Neutrophil (primary cell): Measurements from ENCODE around the gene SHB.
A peak's percentile ranks its signal among the peaks of the same experiment; 100 is the strongest.

Source experiments
- H3K27ac ChIP-seq: fragments of 200-600 bp; sonication (generic); 2 replicates; pipeline ENCODE4 v1.5.1; 2016; ENCODE audit warnings: mild to moderate bottlenecking, moderate library complexity
- H3K27me3 ChIP-seq: fragments of 200-600 bp; sonication (generic); 2 replicates; pipeline ENCODE4 v1.6.0; 2016; ENCODE audit warnings: mild to moderate bottlenecking
- H3K36me3 ChIP-seq: fragments of 200-600 bp; sonication (generic); 2 replicates; pipeline ENCODE4 v1.5.1; 2017
- H3K4me1 ChIP-seq, 2 experiments: fragments of 200-600 bp in 1 of 2; sonication (generic) in 1 of 2; 1 replicate in 1 of 2; 2 replicates in 1 of 2; pipeline versions ENCODE4 v1.5.1 to v1.6.1; 2013 to 2016; ENCODE audit warnings: low read depth in 1 of 2, low read length in 1 of 2, mild to moderate bottlenecking in 1 of 2, moderate library complexity in 1 of 2; ENCODE audit not compliant: control insufficient read depth in 1 of 2, insufficient read depth in 1 of 2
- H3K4me3 ChIP-seq, 2 experiments: fragments of 200-600 bp in 1 of 2; sonication (generic) in 1 of 2; 1 replicate in 1 of 2; 2 replicates in 1 of 2; pipeline ENCODE4 v1.5.1; 2013 to 2016; ENCODE audit warnings: low read depth in 1 of 2, low read length in 1 of 2, mild to moderate bottlenecking in 1 of 2, moderate library complexity in 1 of 2
- H3K9me3 ChIP-seq: fragments of 200-600 bp; sonication (generic); 2 replicates; pipeline ENCODE4 v1.5.1; 2016
- CTCF ChIP-seq: fragments of 200-600 bp; sonication (generic); IDR thresholded peaks from 2 replicates; pipeline ENCODE4 v1.5.1; 2016; ENCODE audit warnings: antibody characterized with exemption

Gene SHB

DNA sequence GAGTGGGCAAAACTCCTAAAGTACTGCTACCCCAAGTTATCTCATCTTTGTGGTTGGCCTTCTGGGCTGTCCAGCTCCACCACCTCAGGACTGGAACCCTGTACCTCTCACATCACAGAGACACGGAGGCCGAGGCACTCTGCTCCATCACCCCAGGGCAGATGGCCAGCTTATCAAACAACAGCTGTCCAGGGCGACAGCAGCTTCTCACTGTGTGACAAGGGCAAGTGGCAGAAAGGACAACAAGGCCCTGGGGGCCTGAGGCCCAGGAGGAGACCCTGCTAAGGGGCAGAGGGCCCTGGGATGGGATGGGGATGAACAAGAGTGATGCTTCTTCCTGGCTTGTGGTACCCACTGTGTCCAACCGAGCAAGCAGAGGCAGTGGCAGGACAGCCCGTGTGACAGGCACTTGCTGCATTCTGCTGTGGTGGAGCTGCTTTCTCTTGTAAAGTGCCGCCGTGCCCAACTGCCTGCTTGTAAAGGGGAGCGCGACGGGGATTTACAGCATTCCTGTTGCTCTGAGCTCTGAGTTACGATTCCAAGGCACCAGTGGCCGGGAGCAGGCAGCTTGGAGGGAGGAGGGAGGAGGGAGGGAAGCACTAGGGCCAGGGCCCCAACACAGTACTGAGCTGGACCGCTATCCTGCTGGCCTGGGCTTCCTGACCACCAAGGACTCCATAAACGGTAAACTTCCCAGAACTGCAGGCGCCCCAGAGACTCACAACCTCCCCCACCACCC lies 71.2 kb downstream of the SHB start:
- H3K27ac ChIP-seq = no peak overlapping the region
- no peak for TF ChIP-seq CTCF
- no peaks in the 10 kb centered on the region for H3K9me3 ChIP-seq
- no peaks in the 10 kb centered on the region for H3K27me3 ChIP-seq
- no peaks in the 10 kb centered on the region for H3K36me3 ChIP-seq
- H3K4me1 ChIP-seq = peaks cover 20 to 25% of the 10 kb centered on the region in 2 experiments
- H3K4me3 ChIP-seq = no peak overlapping the region

DNA sequence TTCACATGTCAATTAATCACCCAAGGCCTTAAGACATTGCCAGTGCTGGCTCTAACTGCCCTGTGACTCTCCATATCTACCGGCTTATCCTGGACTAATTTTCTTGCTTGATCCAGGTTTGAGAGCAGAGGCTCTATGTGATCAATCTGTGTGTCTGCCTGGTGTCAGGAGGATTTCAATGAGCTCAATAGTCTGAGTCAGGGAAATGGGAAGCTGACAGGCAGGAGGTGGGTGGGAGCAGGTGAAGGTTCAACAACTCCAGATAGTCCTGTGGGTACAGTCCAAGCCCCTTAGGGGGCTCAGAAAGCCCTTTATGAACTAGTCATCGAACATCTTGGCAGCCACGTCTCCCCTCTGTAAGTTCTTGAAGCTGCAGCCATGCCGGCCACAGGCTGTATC lies 72.2 kb downstream of the SHB start:
- Histone ChIP-seq H3K4me1 (peaks cover 23 to 25% of the 10 kb centered on the region in 2 experiments), H3K27me3 (no peaks in the 10 kb centered on the region), H3K27ac (no peak overlapping the region), H3K9me3 (no peaks in the 10 kb centered on the region), H3K4me3 (no peak overlapping the region), H3K36me3 (no peaks in the 10 kb centered on the region)
- TF ChIP-seq CTCF = no peak

GRCh38 chr9:37995961-37996818 lies 72.8 kb downstream of the SHB start:
- Histone ChIP-seq H3K27me3 (no peaks in the 10 kb centered on the region), H3K36me3 (no peaks in the 10 kb centered on the region), H3K4me3 (no peak overlapping the region), H3K4me1 (peaks cover 23 to 25% of the 10 kb centered on the region in 2 experiments), H3K9me3 (no peaks in the 10 kb centered on the region), H3K27ac (no peak overlapping the region)
- TF ChIP-seq CTCF = no peak

DNA sequence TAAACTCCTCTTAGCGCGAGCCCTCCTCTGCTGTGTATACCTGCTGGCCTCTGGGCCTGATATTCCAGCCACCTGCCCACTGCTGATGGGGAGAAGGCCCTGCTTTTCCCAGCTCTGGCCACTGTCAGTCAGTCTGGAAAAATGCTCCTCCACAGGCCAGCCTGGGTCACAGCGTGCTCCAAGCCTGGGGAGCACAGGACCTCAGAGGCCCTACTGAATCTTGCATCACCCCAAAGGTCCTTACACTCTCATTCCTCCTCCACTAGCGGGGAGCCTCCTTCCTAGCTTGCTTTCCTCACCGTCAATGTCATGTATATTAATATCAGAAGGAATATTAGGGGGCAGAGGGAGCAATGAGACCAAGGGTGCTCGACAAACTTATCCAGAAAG lies 73.7 kb downstream of the SHB start:
- Histone ChIP-seq H3K36me3 (no peaks in the 10 kb centered on the region), H3K9me3 (no peaks in the 10 kb centered on the region), H3K27ac (no peak overlapping the region), H3K4me1 (peaks cover 24 to 25% of the 10 kb centered on the region in 2 experiments), H3K27me3 (no peaks in the 10 kb centered on the region), H3K4me3 (no peak overlapping the region)
- no peak for TF ChIP-seq CTCF

- Histone ChIP-seq H3K27me3 (no peaks in the 10 kb centered on the region), H3K9me3 (no peaks in the 10 kb centered on the region), H3K4me3 (no peak overlapping the region), H3K4me1 (peaks cover 30% of the 10 kb centered on the region in 2 experiments), H3K36me3 (no peaks in the 10 kb centered on the region), H3K27ac (peak overlapping the region; percentile 2)
- no peak for TF ChIP-seq CTCF
Measured at GRCh38 chr9:37994639-37995347, 74.2 kb downstream of the SHB start.
